GM10266 (cell line): ENCODE measurements around the gene RAB22A.
A peak's percentile ranks its signal among the peaks of the same experiment; 100 is the strongest.

Source experiments
- DNase-seq: peaks from one replicate; pipeline ENCODE4 v3.0.0; 2012; ENCODE audit errors: extremely low spot score
- TF ChIP-seq, protein P1 (sequence below): IDR thresholded peaks from 2 replicates; pipeline ENCODE4 v1.5.1; 2012; ENCODE audit warnings: mild to moderate bottlenecking, low read depth; ENCODE audit not compliant: control insufficient read depth, insufficient read depth; ENCODE audit errors: missing control alignments

RAB22A gene

DNA sequence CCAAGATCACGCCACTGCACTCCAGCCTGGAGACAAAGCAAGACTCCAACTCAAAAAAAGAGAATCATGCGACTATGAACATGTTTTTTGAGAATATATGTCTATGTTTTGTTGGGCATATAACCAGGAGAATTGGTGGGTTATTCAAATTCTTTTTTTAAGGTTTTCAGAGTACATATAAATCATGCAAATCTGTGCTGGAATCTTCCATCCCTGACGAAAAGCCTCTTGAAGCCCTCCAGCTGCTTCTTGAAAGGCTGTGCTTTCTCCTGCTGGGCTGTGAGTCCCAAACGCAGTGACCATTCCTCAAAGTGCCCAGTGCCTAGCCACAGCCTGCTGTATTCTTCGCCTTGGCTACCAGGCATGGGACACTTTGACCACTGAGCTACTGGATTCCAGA lies 9.2 kb upstream of the RAB22A start:
- TF ChIP-seq, protein P1, sequence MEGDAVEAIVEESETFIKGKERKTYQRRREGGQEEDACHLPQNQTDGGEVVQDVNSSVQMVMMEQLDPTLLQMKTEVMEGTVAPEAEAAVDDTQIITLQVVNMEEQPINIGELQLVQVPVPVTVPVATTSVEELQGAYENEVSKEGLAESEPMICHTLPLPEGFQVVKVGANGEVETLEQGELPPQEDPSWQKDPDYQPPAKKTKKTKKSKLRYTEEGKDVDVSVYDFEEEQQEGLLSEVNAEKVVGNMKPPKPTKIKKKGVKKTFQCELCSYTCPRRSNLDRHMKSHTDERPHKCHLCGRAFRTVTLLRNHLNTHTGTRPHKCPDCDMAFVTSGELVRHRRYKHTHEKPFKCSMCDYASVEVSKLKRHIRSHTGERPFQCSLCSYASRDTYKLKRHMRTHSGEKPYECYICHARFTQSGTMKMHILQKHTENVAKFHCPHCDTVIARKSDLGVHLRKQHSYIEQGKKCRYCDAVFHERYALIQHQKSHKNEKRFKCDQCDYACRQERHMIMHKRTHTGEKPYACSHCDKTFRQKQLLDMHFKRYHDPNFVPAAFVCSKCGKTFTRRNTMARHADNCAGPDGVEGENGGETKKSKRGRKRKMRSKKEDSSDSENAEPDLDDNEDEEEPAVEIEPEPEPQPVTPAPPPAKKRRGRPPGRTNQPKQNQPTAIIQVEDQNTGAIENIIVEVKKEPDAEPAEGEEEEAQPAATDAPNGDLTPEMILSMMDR, result no peak
- no peak for DNase-seq

DNA sequence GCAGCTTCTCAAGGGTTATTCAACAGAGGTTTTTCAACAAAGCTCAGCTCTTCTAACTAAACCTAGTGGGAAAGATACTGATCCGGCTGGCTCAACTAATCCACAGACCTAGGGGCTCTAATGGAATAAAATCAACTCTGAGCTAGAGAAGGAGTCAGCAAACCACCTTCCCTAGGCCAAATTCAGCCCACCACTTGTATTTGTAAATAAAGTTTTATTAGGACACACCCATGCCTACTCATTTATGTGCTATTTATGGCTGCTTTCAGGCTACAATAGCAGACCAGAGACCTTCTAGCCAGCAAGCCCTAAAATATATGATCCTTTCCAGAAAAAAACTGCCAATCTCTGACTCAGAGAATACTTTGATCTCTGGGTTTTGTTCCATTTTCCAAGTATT lies 6.0 kb upstream of the RAB22A start:
- TF ChIP-seq, protein P1, result no peak
- no peak for DNase-seq

DNA sequence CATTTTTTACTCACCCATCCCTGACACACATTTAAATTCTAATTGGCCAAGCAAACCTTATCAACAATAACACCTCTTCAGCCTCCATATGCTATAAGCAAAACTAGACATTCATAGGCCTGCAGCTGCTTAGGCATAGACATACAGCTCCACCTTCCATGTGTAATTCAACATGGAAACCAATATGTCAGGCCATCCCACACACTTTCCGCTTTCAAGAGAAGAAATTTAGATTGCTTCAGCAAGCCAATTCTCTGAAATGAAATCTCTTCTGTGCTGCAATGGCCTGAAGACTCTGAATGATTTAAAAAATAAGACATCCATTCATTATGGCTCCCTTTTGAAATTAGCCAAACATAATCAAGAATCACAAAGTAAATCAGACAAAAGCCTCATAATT lies 4.5 kb upstream of the RAB22A start:
- DNase-seq, result no peak
- TF ChIP-seq, protein P1, result no peak

DNA sequence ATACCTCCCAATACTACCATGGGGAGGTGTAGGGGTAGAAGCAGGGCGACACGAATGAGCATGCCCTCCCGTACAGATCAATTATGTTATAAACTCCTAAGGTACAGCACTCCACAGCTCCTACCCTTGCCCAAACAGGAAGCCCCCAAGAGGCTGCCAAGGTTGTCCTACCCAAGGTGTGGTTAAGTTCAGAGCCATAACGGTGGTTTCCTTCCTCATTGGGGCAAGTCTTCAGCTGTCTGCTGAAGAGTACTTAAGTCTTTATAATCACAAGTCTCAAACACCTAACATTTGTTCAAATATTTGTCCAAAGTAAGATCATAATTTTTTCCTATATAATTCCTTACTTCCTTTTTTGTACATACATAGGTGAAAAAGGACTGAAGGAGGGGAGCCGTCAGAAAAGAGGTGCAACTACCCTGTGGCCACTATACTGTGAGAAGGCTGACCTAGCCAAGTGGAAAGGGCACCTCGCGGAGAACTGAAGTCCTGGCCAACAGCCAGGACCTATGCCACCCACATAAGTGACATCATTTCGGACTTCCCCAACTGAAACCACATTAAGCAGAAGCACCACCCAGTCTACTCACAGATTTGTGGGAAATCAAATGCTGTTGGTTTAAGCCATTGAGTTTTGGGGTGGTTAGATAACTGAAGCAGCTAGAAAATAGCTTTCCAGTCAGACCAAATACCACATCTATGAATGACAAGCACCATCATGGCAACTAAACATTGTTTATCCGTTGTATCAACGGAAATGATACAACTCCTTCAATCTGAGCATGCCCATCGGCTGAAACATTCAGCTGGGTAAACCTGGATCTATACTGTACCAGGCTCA lies 2.9 kb upstream of the RAB22A start:
- peak; percentile 32 for DNase-seq

DNA sequence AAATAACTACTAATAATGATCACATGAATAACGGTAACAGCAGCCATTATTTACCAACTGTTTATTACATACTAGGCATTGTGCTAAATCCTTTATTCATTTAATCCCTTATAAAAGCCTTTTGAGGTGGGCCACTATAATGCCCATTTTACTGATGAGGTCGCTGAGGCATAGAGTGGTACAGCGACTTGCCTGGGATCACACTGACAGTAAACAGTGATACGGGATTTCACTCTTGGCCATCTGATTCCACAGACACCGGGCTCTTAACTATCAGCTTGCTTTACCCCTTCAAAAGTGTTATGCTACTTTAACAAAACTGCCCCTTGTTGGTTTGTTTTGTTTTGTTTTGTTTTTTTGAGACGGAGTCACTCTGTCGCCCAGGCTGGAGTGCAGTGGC lies 2.2 kb upstream of the RAB22A start:
- TF ChIP-seq, protein P1, result no peak
- DNase-seq, result no peak

More for the DNA sequence above, 2.9 kb upstream of the RAB22A start:
- TF ChIP-seq, protein P1, result no peak

DNA sequence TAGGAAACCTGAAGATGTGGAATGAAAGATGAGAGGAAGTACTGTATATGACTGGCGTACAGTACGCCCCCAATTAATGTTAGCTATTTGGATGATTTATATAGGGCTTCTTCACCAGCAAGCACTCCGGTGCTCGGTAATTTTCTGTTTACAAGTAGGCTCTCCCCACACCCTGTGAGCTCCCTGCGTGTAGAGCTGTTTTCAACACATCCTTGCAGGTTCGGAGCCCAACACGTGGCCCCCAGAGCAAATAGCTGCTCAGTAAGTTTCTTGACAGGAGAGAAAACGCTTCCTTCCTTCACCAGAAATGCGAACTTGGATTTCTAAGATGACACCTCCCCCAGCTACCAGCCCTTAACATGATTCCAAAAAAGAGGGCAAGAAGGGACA lies 1.2 kb upstream of the RAB22A start:
- DNase-seq, result no peak
- TF ChIP-seq, protein P1, result no peak
